Motor neuron (in vitro differentiated cells): ENCODE measurements around the gene OMD. TPM values are rescaled to one million over a fixed set of nuclear protein-coding genes. Genes with fewer than 3 reads are reported as not detected.
A peak's percentile ranks its signal among the peaks of the same experiment; 100 is the strongest.

Source experiments
- ATAC-seq, 8 experiments: fragments of 200-7000 bp; cut with Tn5 transposase; replicated peaks in 6 of 8; 2 replicates each; pipeline ENCODE4 v1.8.0; 2021; ENCODE audit warnings: mild to moderate bottlenecking in 8 of 8, moderate library complexity in 8 of 8
- H3K27ac ChIP-seq, 2 donors: fragments of 250-450 bp; sonication (Bioruptor Pico); 2 replicates each; pipeline ENCODE4 v1.9.0; 2021; ENCODE audit warnings: antibody characterized with exemption in 2 of 2, mild to moderate bottlenecking in 2 of 2, moderate library complexity in 1 of 2
- H3K4me1 ChIP-seq, 2 donors: fragments of 250-450 bp; sonication (Bioruptor Pico); replicated peaks in 1 of 2; 2 replicates each; pipeline ENCODE4 v1.6.1; 2021; ENCODE audit warnings: antibody characterized with exemption in 2 of 2, mild to moderate bottlenecking in 2 of 2, moderate library complexity in 1 of 2
- H3K4me3 ChIP-seq, 5 donors: fragments of 250-450 bp; sonication (Bioruptor Pico); 2 replicates each; pipeline ENCODE4 v1.9.0; 2021; ENCODE audit warnings: antibody characterized with exemption in 5 of 5, mild to moderate bottlenecking in 5 of 5, moderate library complexity in 4 of 5
- WGBS, 10 experiments: fragments of 450-650 bp; shearing (Covaris generic); methylation state at CpG; one replicate each; pipeline ENCODE4 v1.0.0; 2022; 5-methylcytosine and 5-hydroxymethylcytosine counted together
- in situ Hi-C, 9 experiments: fragments of 400-800 bp; cut with MboI; loops; one replicate each; pipeline ENCODE4 v1.15.0; 2021; ENCODE audit warnings: low sequenced_read_pairs in 9 of 9, low pct_unique_long_range_greater_than_20kb in 2 of 9; ENCODE audit not compliant: unreplicated experiment in 9 of 9
- total RNA-seq, 8 experiments: library from RNA; unstranded; fragments of 300-600 nt; gene quantifications; 2 replicates each; pipeline versions ENCODE4 v1.2.3 to v1.2.4, GENCODE V29; 2022

OMD gene, protein sequence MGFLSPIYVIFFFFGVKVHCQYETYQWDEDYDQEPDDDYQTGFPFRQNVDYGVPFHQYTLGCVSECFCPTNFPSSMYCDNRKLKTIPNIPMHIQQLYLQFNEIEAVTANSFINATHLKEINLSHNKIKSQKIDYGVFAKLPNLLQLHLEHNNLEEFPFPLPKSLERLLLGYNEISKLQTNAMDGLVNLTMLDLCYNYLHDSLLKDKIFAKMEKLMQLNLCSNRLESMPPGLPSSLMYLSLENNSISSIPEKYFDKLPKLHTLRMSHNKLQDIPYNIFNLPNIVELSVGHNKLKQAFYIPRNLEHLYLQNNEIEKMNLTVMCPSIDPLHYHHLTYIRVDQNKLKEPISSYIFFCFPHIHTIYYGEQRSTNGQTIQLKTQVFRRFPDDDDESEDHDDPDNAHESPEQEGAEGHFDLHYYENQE
- total RNA-seq: 10 to 100 TPM in 2 of 8 experiments, 1 to 10 TPM in 2, under 1 TPM in 4; 0.08 to 16.3 (median 4.2) TPM

DNA sequence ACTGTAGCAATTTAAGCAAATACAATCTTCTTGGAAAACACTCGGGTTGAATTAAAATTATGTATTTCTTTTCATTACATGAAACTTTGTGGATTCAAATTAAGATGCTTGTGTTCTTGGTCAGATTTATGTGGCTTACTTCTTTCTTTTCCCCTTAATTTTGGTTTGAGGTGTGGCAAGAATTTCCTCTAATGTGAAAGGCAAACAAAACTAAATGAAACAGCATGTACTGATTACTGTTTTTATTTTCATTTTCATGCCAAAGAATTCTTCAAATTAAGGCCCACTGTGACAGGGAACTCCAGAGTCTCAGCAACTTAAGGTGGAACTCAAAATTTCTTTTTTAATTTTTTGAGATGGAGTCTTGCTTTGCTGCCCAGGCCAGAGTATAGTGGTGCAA lies at the start of gene OMD:
OMD (minus strand) TSS at position 132 of the 400 bp plus-strand sequence. CDS start 6,913 bp downstream, outside the sequence.
- H3K27ac ChIP-seq: no peak within 1 kb of the TSS
- peaks cover 3 to 7% of the 10 kb centered on the region in 2 donors for H3K4me1 ChIP-seq
- in situ Hi-C loops: no loop called here
- WGBS, 10 experiments: 0 to 100% (median 88%) methylated on average over 1 of the region's 1 CpG; no CpG with 5 or more reads in 1 of the 10 experiments
- no peak within 1 kb of the TSS for H3K4me3 ChIP-seq
- no peak for ATAC-seq

DNA sequence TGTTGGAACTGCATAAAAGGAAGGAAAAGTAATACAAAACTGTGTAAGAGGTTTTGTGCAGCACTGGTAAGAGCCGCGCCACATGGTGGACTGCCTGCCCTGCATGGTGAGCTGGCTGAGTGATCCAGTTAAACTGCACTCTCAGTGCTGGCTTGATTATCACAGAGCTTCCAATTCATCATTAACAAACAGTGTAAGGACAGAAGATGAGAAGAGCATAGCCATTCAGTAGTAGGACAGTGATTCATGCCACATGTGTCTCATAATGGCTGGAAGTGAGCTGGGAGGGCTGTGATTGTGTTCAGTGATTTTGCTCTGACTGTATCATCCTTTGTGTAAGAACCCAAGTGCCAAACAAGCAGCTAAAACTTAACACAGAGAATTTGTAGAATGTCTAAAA lies 43.9 kb upstream of the OMD start:
- Histone ChIP-seq H3K4me1 (no peaks in the 10 kb centered on the region), H3K4me3 (no peak overlapping the region), H3K27ac (no peak overlapping the region)
- in situ Hi-C loops: no loop called here
- WGBS, 10 experiments: 70 to 95% (median 83%) methylated on average over 2 of the region's 2 CpGs; no CpG with 5 or more reads in 6 of the 10 experiments
- ATAC-seq: peak in 5 of 8 experiments; percentile 83 to 99 (median 91)

DNA sequence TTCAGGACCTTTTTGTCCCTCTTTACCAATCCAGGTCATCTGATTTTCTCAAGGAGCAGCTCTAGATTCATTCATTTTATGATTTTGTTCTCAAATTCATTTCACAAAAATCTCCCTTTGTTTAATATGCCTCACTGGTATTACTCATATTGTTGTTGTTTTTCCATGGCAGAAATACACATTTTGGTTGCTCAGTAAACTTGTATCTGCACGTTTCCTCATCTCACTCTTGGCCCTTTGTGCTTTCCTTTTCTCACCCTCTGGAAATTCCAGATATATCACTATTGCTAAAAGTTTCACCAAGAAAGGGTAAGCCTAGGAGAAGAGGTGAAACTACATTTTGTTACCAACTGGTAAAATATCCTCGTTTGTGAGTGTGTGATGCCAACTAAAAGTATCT lies 43.2 kb upstream of the OMD start:
- no peak overlapping the region for H3K4me3 ChIP-seq
- no peak overlapping the region for H3K27ac ChIP-seq
- ATAC-seq: no peak
- 47 to 100% (median 79%) methylated on average over 1 to 2 of the region's 2 CpGs; no CpG with 5 or more reads in 2 of the 10 experiments for WGBS, 10 experiments
- no peaks in the 10 kb centered on the region for H3K4me1 ChIP-seq
- in situ Hi-C loops: no loop called here

DNA sequence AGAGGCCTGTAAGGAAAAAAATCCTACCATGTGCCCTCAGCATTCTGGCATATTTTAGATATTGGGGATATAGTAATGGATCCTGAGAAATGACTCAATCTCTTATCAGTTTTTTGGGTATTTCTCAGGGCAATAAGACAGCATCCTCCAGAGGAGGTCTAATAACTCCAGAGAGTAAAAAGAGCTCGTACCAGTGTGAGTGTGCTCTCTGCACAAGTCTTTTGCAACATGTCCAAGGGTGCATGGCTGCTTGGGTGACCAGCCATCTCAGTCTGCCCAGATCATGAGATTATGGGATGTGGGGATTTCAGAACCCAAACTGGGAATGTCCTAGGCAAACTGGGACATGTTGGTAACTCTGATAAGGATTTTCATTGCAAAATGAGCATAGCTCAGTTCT lies 42.8 kb upstream of the OMD start:
- no peaks in the 10 kb centered on the region for H3K4me1 ChIP-seq
- in situ Hi-C loops: no loop called here

DNA sequence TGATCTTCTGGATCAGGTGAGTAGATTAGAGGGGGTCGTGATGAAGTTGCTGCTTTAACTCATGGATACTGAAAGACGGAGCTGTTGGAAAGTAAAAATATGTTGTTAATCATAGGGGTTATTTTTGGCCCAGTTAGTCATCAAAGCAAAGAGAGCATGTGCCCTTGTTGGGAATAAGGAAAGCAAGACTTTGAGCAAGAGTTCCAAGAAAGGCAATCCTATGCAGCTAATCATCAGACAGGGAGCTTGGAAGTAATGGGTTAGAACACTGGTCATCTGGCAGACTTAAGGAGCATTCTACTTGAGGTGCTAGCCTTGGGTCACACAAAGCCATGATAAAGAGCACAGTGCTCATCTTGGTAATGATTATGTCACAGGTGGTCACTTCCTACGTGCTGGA lies 39.7 kb upstream of the OMD start:
- Histone ChIP-seq H3K27ac (no peak overlapping the region), H3K4me3 (no peak overlapping the region), H3K4me1 (no peaks in the 10 kb centered on the region)
- ATAC-seq: peak in 2 of 8 experiments; percentile 90 to 96
- in situ Hi-C loops: no loop called here
- WGBS, 10 experiments: 14 to 97% (median 71%) methylated on average over 1 to 3 of the region's 3 CpGs; no CpG with 5 or more reads in 1 of the 10 experiments

More for the DNA sequence above, 42.8 kb upstream of the OMD start:
- Histone ChIP-seq H3K27ac (no peak overlapping the region), H3K4me3 (no peak overlapping the region)
- ATAC-seq: no peak
- 86 to 100% (median 100%) methylated on average over 1 of the region's 1 CpG; no CpG with 5 or more reads in 4 of the 10 experiments for WGBS, 10 experiments

DNA sequence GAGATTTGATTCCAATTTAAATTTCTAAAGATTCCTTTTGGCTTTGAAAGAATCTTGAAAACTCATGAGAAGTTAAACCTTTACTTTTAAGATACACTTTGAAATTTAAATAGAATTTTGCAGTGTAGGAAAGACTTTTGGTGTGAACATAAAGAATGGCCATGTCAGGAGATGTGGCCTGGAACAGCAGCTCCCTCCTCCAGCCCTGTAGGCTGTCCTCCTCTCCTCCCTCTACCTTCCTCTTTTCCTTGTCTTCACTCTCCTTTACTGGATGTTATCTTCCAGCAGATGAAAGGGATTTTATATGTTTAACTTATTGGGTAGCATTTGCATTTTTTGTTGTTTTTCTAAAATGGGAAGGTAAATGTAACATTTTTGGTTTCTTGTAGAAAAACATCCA lies 39.1 kb upstream of the OMD start:
- in situ Hi-C loops: no loop called here
- no peak for ATAC-seq
- Histone ChIP-seq H3K4me1 (no peaks in the 10 kb centered on the region), H3K27ac (no peak overlapping the region), H3K4me3 (no peak overlapping the region)

DNA sequence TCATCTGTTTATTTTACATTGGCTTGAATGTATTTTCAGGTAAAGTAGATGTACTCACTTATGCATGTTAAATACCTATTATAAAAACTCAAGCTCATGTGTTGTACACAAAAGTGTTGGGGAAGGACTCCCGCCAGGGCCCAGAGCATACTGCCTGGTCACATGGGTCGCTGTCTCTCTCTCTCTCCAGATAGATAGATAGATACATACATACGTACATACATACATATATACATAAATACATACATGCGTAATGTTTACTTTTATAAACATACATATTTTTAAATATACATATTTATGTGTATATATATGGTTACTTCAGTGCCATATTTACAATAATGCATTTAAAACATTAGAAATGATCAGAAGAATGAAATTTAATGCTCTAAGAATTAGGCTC lies 33.3 kb upstream of the OMD start:
- Histone ChIP-seq H3K4me1 (no peaks in the 10 kb centered on the region), H3K4me3 (no peak overlapping the region), H3K27ac (no peak overlapping the region)
- in situ Hi-C loops: no loop called here
- 39 to 100% (median 94%) methylated on average over 1 to 4 of the region's 4 CpGs; no CpG with 5 or more reads in 3 of the 10 experiments for WGBS, 10 experiments
- ATAC-seq: peak in 1 of 8 experiments; percentile 91

DNA sequence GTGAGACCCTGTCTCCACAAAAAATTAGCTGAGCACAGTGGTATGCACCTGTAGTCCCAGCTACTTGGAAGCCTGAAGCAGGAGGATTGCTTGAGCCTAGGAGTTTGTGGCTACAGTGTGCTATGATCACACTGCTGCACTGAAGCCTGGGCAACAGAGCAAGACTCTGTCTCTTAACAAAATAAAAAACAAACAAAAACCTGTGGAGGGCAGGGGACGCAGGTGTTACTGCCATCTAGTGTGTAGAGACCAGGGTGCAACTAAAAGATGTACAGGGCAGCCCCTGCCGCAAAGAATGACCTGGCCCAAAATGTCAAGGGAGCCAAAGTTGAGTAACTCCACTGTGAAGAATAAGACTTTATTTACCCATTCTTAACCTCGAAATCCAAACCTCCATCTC lies 30.9 kb upstream of the OMD start:
- in situ Hi-C loops: no loop called here

DNA sequence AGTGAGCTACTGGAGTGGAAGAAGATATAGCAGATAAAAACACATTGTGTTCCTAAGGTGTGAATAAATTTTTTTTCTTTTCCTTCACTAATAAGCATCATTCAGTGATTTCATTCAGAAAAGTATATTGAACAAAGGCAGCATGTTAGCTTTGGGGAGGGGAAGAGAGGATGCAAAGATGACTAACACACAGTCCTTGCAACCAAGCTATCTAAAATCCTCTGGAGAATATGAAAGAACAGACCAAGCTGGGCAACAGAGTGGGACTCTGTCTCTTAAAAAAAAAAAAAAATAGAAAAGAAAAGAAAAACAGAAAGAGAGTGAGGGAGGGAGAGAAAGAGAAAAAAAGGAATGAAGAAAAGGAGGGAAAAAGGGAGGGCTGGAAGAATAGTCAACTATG lies 22.3 kb upstream of the OMD start:
- ATAC-seq: no peak
- no peak overlapping the region for H3K27ac ChIP-seq
- H3K4me1 ChIP-seq: no peaks in the 10 kb centered on the region
- no peak overlapping the region for H3K4me3 ChIP-seq
- in situ Hi-C loops: loop anchor here in 2 of 9 experiments (25.0 kb wide), 1 partner anchor 109 kb away; the partner anchor contains the start of genes CENPP (in 2 of the 2) and NOL8 (in 2 of the 2)

More for the DNA sequence above, 30.9 kb upstream of the OMD start:
- 74 to 100% (median 83%) methylated on average over 1 to 3 of the region's 3 CpGs; no CpG with 5 or more reads in 5 of the 10 experiments for WGBS, 10 experiments
- no peak overlapping the region for H3K27ac ChIP-seq
- ATAC-seq: peak in 1 of 8 experiments; percentile 23
- H3K4me3 ChIP-seq: no peak overlapping the region
- H3K4me1 ChIP-seq: no peaks in the 10 kb centered on the region

DNA sequence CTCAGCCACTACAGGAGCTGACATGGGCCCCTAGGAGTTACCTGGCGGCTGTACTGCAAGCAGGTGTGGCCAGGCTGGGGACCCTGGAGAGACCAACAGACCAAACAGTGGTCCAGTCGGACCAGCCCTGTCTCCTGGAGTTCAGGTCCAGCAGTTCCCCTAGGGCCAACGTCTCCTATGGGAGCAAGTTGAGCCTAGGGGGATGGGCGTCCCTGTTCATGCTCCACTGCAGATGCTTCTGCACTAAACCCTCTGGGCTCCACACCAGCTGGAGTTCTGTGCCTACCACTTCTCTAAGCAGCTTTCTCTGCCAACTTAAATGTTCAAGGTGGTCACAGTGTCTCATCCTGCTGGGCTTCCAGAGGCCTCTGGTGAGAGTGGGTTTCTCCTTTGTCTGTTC lies 20.6 kb upstream of the OMD start:
- no peak overlapping the region for H3K27ac ChIP-seq
- WGBS, 10 experiments: 100% methylated on average over 1 to 3 of the region's 4 CpGs; no CpG with 5 or more reads in 8 of the 10 experiments

DNA sequence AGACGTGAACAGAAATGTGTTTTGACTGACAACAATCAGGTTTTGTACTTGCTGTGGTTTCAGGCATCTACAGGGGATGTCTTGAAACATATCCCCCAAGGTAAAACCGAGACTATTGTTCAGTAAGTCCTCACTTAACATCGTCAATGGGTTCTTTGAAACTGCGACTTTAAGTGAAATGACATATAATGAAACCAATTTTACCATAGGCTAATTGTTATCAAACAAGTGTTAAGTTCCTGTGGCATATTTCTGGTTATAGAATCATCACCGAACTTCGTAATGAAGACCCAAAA lies 16.4 kb upstream of the OMD start:
- ATAC-seq: no peak
- in situ Hi-C loops: loop anchor here in 2 of 9 experiments (25.0 kb wide), 1 partner anchor 103 kb away; the partner anchor contains the start of genes CENPP (in 2 of the 2) and NOL8 (in 2 of the 2)
- WGBS, 10 experiments: 90 to 100% (median 96%) methylated on average over 1 to 6 of the region's 6 CpGs
- no peak overlapping the region for H3K27ac ChIP-seq
- H3K4me3 ChIP-seq: no peak overlapping the region
- H3K4me1 ChIP-seq: no peaks in the 10 kb centered on the region

More for the DNA sequence above, 20.6 kb upstream of the OMD start:
- ATAC-seq: no peak
- in situ Hi-C loops: loop anchor here in 2 of 9 experiments (25.0 kb wide), 1 partner anchor 108 kb away; the partner anchor contains the start of genes CENPP (in 2 of the 2) and NOL8 (in 2 of the 2)
- no peak overlapping the region for H3K4me3 ChIP-seq
- H3K4me1 ChIP-seq: no peaks in the 10 kb centered on the region

DNA sequence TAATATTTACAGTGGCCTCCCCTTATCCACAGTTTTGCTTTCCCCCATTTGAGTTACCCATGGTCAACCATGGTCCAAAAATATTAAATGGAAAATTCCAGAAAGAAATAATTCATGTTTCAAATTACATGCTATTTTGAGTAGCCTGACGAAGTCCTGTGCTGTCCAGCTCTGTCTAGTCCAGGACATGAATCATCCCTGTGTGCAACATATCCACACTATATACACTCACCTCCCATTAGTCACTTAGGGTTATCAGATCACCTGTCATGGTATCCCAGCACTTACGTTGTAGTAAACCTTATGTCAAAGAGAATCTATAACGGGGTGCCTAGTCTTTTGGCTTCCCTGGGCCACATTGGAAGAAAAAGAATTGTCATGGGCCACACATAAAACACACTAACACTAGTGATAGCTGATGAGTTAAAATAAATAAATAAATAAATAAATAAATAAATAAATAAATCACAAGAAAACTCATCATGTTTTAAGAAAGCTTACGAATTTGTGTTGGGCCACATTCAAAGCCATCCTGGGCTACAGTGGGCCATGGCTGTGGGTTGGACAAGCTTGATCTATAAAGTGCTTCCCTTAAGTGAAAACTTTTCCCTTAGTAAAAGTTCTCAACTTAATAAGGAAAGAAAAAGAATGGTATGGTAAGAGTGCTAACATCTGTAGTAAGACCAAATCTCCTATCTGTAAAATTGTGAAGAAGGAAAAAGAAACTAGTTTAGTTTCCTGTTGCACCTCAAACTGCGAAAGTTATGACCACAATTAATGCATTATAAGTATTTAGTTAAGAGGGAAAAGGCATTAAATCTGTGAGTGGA lies 15.9 kb upstream of the OMD start:
- 61 to 100% (median 92%) methylated on average over 2 to 5 of the region's 5 CpGs for WGBS, 10 experiments
- H3K4me3 ChIP-seq: no peak overlapping the region
- ATAC-seq: no peak
- no peaks in the 10 kb centered on the region for H3K4me1 ChIP-seq
- in situ Hi-C loops: loop anchor here in 3 of 9 experiments (10.0 to 25.0 kb wide), 2 partner anchors 103 to 105 kb away; partner anchors contain the start of genes CENPP (in 2 of the 3) and NOL8 (in 2 of the 3)
- no peak overlapping the region for H3K27ac ChIP-seq
